Upper lobe of right lung (tissue), 1 donor: ENCODE data around the gene ZNF783. TPM values are rescaled to one million over a fixed set of nuclear protein-coding genes. Genes with fewer than 3 reads are reported as not detected.

Experiments used
- ATAC-seq: fragments of 200-7000 bp; cut with Tn5 transposase; one replicate; pipeline ENCODE4 v1.9.1; 2020; ENCODE audit warnings: mild to moderate bottlenecking, moderate library complexity
- DNase-seq: peaks from one replicate; pipeline ENCODE4 v3.0.0-alpha.2; 2020
- H3K27ac ChIP-seq: fragments of 200-600 bp; one replicate; pipeline ENCODE4 v1.8.0; 2022
- H3K27me3 ChIP-seq: fragments of 200-600 bp; one replicate; pipeline ENCODE4 v1.8.0; 2022; ENCODE audit warnings: mild to moderate bottlenecking
- H3K36me3 ChIP-seq: fragments of 200-600 bp; one replicate; pipeline ENCODE4 v1.8.0; 2022
- H3K4me1 ChIP-seq: fragments of 200-600 bp; one replicate; pipeline ENCODE4 v1.8.0; 2022
- H3K4me3 ChIP-seq: fragments of 200-600 bp; one replicate; pipeline ENCODE4 v1.8.0; 2022; ENCODE audit warnings: mild to moderate bottlenecking
- H3K9me3 ChIP-seq: fragments of 200-600 bp; one replicate; pipeline ENCODE4 v1.8.0; 2022
- CTCF ChIP-seq: fragments of 200-600 bp; IDR thresholded peaks from one replicate; pipeline ENCODE4 v1.8.0; 2022; ENCODE audit warnings: antibody characterized with exemption
- intact Hi-C: fragments of 100-400 bp; cut with DNase I; formaldehyde crosslinking; loops from one replicate; pipeline ENCODE4 v1.11.0; 2022
- total RNA-seq: library from RNA; stranded (reverse); fragmentation: NEBNext Ultra II Directional; extraction: Animal tissue kit (Norgen Biotek cat#: 25700); gene quantifications from one replicate; pipeline ENCODE4 v1.2.1, GENCODE V29; 2021
- donor health status: DM: no; HTN: yes; CAD: no; lungs with severe emphysema.

The ZNF783 gene
- total RNA-seq, 1 donor from 2014 or later, result 18.8 TPM

DNA sequence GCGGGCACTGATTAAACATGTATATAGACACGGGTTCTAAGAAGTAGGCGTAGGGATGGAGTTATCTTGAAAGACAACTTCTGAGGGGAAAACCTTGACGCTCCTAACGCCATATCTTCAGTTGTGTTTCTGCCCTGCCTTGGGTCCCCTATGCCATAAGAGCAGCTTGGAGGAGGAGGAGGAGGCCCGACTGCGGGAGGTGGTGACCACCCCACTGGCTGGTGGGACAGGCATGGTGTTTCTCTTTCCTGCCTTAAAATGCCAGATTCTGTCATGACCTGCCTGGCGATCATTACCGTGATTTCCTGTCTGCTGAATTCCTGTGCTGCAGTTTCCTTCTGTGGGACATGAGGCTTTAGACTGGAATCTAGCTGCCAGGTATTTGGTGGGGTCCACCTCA is 15.9 kb downstream of the ZNF783 start:
- Histone ChIP-seq H3K4me1 (no peaks in the 10 kb centered on the region), H3K4me3 (no peak overlapping the region), H3K27me3 (no peaks in the 10 kb centered on the region), H3K27ac (no peak overlapping the region), H3K9me3 (no peaks in the 10 kb centered on the region), H3K36me3 (peaks cover 67% of the 10 kb centered on the region)
- intact Hi-C loops, result no loop called here
- DNase-seq (no peak), ATAC-seq (no peak)
- TF ChIP-seq CTCF, result no peak

DNA sequence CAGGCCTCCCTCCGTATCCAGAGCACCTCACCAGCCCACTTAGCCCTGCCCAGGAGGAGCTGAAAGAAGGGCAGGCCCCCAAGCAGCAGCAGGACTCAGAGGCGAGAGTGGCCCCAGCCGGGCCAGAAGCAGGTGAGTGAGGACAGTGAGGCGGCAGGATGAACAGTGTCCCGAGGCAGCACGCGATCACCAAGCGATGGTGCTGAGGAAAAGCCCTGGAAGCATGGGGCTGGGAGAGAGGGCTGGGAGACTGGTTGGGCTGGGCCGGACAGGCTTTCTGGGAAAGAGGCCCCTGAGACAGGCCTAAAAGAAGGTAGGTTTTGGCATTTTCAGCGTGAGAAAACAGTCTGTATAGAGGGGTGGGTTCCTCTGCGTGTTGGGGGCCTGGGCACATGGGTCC is 16.4 kb downstream of the ZNF783 start:
- Histone ChIP-seq H3K9me3 (no peaks in the 10 kb centered on the region), H3K27me3 (no peaks in the 10 kb centered on the region), H3K36me3 (peaks cover 62% of the 10 kb centered on the region), H3K27ac (no peak overlapping the region), H3K4me1 (no peaks in the 10 kb centered on the region), H3K4me3 (no peak overlapping the region)
- no peak for TF ChIP-seq CTCF
- no peak for DNase-seq
- ATAC-seq, result no peak
- intact Hi-C loops, result no loop called here

DNA sequence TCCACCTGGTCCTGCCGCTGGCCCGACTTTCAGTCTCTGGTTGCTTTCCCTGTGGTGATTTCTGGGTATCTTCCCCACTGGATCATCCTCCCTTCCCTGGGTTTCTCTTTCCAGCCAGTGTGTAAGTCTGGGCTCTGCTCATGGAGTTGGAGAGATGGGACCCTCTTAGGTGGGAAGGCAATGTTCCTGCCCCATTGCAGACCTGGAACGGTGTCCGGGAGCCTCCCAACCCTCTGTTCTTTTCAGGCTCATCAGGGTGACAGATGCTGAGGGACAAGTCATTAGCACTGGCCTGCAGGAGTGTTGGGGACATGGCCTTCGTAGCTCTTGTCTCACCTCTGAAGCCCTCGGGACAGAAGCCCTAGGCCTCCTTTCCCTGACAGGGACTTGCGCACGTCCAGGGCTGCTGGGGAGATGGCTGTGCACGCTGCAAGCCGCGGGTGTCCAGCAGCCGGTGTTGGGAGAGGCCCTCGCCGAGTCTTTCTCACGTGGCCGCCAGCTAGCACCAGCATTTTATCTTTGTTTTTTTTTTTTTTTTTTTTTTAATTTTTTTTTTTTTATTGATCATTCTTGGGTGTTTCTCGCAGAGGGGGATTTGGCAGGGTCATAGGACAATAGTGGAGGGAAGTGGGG is 17.2 kb downstream of the ZNF783 start:
- no peak for DNase-seq
- Histone ChIP-seq H3K27me3 (no peaks in the 10 kb centered on the region), H3K27ac (no peak overlapping the region), H3K4me1 (no peaks in the 10 kb centered on the region), H3K36me3 (peaks cover 58% of the 10 kb centered on the region), H3K4me3 (no peak overlapping the region), H3K9me3 (no peaks in the 10 kb centered on the region)
- TF ChIP-seq CTCF, result no peak
- intact Hi-C loops, result no loop called here
- ATAC-seq, result no peak

DNA sequence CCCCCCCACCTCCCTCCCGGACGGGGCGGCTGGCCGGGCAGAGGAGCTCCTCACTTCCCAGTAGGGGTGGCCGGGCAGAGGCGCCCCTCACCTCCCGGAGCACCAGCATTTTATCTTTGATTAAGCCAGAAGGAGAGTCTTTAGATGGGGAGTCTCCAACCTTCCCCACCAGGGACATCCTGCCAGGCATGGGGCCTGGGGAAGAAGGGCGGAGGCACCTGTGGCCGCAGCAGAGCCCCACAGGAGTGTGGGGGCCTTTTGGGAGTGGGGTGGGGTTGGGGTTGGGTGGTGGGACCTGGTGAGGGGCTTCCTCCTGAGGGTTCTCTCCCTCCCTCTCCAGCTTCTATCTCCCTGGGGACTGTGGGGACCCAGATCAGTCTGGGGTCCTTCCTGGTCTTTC is 18.2 kb downstream of the ZNF783 start:
- DNase-seq (no peak), ATAC-seq (no peak)
- Histone ChIP-seq H3K4me1 (no peaks in the 10 kb centered on the region), H3K36me3 (peaks cover 53% of the 10 kb centered on the region), H3K4me3 (no peak overlapping the region), H3K9me3 (no peaks in the 10 kb centered on the region), H3K27me3 (no peaks in the 10 kb centered on the region), H3K27ac (no peak overlapping the region)
- intact Hi-C loops, result no loop called here
- TF ChIP-seq CTCF, result no peak

- Histone ChIP-seq H3K4me3 (no peak overlapping the region), H3K27me3 (no peaks in the 10 kb centered on the region), H3K4me1 (peaks cover 5% of the 10 kb centered on the region), H3K27ac (no peak overlapping the region), H3K9me3 (no peaks in the 10 kb centered on the region), H3K36me3 (peaks cover 46% of the 10 kb centered on the region)
- intact Hi-C loops, result no loop called here
- ATAC-seq (no peak), DNase-seq (no peak)
- TF ChIP-seq CTCF, result no peak
These were observed 18.9 kb downstream of the ZNF783 start for GRCh38 chr7:149280661-149281507.
